Germinal center (tissue), 1 donor: Measurements from ENCODE around the gene KAZN.

Experiments used
- DNase-seq: peaks from one replicate; pipeline ENCODE4 v3.0.0; 2012; ENCODE audit warnings: mixed read lengths, low spot score

Gene KAZN

DNA sequence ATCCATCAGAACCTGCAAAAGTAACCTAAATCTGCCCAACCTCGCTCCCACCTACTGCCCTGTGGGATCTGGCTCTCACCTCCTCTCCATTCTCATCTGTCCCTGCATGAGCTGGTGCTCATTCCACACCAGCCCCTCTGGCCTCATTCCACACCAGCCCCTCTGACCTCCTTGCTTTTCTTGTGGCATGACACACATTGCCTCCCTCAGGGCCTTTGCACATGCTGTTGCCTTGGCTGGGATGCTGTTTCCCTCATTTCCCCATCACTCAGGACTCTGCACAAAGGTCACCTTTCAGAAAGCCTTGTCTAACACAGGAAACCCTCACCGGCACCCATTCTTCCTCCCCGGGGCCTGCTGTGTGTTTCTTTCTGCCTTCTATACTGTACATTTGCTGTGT, 197.1 kb downstream of the KAZN start:
- DNase-seq = no peak

DNA sequence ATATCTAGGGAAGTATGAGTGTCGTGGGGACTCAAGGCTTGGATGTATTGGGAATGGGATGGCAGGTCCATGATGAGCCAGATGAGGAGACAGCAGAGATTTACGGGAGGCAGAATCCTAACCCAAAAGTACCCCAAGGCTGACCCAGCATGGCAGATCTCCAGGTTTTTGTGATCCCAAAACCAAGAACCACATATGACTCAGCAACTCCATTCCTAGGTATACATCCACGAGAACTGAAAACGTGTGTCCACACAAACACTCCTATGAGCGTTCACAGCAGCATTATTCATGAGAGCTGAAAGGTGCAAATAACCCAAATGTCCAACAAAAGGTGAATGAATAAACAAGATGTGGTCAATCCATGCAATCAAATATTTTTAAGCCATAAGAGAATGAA, 201.5 kb downstream of the KAZN start:
- DNase-seq = no peak

DNA sequence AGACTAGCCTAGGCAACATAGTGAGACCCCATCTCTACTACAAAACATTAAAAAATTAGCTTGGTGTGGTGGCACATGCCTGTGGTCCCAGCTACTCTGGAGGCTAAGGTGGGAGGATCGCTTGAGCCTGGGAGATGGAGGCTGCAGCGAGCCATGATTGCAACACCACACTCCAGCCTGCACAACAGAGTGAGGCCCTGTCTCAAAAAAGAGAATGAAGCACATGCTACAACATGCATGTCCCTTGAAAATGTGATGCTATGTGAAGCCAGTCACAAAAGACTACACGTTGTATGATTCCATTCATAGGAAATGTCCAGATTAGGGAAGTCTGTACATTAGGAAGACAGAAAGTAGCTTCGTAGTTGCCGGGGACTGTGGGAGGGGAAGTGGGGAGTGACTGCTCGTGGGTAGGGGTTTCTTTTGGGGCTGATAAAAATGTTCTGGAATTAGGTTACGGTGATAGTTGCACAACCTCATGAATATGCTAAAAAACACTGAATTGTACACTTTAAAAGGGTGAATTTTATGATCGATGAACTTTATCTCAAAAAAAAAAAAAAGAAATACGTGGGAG, 202.1 kb downstream of the KAZN start:
- DNase-seq = no peak

DNA sequence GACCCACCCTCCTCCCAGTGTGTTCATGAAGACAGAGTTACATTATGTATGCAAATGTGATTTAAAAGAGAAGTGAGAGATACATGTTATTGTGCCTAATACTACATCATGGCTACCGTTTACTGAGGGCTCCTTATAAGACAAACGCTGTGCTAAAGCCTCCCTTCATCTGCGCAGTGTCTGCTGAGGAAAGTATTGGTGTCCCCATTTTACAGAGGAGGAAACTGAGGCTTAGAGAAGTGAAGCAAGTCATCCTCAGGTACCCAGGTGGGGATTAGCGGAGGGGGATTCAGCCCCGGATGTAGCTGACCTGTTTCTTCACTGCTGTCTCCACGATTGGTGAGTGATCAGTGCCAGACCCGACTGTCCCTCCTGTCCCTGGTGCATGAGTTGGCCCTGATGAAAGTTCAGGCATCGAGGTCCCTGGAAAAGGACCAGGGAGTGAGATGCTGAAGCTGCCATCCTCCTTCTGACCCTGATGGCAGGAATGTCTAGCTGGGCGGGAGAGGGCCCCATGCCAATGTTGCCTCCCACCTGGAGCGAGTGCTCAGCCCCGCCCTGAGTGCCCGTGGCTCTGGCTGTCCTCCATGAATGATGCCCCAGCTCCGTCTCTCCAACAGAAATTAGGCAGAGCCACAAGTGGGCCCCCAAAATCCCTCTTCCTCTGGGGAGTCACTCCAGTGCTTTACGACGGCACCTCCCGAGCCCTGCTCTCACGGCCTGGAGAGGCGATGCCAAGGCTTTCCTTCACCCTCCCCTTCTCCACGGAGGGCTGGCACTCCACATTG, 204.7 kb downstream of the KAZN start:
- no peak for DNase-seq

DNA sequence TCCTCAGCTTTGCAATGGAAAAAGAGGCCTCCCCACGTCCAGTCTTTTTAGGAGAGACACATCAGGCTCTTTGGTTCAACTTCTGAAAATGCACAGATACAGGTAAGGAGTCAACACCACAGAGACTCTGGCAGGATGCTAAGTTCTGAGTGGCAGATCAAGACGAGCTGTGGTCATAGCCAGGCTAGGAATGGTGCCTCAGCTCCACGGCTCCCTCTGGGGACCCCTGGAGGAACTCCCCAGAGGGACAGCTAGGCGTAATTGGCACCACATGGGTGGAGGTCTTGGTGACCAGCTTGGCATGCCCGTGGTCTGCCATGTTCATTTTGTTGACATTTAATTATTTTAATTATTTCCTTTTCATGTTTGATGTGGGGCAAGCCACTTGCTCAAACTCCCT, 206.1 kb downstream of the KAZN start:
- no peak for DNase-seq

DNA sequence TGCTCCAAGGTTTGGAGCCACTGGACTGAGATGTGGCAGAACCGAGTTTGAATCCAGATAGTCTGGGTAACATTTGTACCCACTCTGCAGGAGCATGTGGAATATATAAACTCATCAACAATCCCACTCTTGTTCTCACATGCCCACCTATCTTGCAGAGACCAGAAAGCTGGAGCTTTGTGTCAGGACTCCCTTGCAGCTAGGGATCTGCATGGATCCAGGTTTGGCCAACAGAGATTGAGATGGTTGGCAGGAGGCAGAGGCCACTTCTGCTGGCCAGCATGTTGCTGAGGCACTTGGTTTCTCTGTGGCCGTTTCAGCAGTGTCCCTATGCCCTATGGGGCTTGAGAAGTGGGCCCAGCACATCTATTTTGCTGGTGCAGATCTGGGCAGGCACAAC, 208.3 kb downstream of the KAZN start:
- no peak for DNase-seq

DNA sequence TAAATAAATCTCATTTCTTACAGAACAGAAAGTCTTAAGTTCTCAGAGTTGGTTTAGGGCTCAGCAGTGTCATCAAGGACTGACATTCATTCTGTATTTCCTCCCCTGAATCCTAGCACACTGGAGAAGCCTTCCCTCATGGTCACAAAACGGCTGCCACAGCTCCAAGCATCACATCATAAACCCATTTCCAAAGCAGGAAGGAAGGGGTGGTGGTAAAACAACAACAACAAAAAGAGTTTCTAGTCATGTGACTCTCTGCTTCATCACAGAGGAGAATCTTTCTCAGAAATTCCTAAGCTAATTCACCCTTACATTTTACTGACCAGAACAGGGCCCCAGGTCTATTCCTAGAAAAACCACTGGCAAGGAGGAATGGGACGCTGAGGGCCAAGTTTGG, 210.3 kb downstream of the KAZN start:
- no peak for DNase-seq

DNA sequence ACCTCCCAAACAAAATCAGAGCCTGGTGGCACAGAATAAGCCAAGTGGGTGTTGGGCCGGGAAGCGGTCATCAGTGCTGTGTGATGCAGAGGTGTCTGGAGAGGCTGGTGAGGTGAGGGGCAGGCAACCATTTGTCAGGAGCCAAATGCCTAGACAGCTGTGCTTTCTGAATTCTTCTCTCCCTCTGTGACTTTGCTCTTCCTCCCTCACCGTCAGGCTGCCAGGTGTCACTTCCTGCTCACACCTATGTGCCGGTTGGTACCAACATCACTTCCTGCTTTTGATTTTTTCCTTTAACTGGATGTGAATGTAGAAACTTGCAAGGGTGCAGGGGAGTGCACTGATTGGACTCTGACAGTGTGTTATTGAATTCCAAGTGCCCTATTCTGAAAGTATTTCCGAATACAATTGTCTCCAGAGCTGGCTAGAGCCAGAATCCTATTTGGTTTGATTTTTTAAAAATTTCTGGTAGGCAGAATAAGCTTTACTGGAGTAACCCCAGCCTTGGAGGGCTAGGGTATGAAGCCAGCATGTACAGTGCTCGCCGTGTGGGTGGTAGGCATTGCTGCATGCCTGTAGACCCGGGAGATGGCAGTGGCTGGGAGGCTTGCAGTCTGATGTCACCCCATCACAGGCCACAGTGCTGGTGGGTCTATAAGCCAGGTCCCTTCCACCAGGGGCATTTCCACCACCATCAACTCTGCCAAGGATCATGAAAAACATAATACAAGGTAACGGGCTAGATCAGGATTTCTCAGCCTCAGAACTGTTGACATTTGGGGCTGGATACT, 210.9 kb downstream of the KAZN start:
- no peak for DNase-seq

DNA sequence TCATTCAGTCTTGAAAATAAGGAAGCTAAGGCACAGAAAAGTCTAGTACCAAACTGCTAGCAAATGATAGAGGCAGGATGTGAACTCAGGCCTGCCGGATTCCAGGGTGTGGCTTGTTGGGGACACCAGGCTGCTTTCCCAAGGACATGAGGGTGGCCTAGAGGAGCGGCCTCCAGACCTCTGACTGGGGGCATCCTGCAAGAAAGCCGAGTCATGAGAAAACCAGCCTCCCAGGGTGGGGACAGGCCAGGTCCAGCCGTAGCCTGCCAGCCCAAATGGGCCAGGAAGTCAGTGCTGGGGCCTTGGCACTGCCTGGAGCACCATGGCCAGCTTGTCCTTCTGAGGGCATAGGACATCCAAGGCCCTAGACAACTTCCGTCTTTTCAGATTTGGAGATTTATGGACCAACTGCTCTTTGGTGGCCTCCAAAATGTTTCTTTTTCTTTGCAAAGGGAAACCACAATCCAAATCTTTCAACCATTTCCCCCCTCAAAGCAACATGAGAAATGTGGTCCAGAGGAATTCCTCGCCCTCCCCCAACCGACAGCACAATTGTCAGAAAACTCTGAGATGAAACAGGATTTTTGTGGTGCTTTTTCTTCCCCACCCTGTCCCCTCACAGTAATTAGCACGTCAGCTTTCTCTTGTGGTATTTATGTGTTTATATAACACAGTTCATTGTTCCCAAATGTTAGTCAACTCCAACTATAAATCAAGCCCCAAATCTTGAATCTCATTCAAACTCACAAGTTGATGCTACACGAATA, 212.3 kb downstream of the KAZN start:
- DNase-seq = no peak

DNA sequence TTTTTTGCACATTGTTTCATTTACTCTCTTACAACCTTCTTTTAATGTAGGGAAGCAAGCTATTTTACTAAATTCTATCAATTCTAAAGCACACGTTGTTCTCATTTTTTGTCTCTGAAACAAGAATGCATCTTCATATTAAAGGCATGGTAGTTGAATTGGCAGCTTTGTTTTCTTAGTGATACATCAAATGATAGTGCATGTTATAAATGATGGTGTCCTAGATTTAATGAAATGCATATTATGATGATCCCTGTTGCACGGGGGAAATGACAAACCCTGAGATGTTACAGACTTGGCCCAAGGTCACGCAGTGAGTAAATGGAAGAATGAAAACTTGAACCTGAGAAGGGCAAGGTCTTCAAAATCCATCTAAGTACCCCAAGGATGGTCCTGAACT, 213.1 kb downstream of the KAZN start:
- no peak for DNase-seq

DNA sequence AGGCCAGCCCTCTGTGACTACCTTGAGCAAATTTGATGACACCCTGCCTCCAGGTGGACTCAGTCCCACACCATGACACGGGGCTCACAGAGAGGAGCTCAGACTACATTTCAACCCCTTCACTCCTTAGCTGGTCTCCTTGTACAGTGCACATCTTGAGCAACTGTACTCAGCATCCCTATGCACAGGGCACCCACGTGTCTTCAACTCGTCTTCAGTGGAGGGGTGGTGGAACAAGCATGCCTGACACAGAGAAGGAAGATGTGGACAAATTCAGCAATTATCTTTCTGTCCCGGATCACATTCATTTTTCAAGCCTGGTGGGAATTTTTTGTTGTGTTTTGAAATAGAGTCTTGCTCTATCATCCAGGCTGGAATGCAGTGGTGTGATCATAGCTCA, 213.7 kb downstream of the KAZN start:
- DNase-seq = no peak

DNA sequence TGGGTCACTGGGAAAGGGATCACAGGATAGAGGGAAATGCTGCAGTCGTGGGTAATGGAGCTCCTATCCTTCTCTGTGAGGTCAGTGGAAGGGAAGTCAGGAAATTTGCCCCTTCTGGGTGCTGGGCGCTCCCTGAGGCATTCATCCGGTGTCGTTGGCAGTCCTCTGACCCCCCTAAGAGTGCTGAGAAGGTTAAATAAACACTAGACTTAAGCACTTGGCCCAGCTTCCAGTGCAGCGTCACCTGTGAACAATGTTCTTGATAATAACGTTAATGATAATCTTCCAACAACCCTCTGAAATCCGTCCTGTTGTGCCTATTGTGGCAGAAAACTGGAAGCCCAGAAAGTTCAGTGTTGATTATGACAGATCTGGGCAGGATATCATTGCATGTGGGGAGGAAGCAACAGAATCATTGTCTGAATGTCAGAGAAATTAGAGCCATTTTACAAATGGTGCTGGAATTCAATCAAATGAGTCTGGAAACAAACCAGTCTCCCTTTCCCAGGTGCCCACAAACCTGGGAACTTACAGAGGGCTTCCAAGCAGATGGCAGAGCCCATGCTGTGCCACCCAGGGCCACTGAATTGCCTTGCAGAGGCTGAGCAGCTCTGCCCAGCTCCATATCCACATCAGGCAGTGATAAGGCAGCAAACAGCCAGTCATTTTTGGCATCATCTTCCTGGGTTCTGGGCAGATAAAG, 216.8 kb downstream of the KAZN start:
- no peak for DNase-seq

DNA sequence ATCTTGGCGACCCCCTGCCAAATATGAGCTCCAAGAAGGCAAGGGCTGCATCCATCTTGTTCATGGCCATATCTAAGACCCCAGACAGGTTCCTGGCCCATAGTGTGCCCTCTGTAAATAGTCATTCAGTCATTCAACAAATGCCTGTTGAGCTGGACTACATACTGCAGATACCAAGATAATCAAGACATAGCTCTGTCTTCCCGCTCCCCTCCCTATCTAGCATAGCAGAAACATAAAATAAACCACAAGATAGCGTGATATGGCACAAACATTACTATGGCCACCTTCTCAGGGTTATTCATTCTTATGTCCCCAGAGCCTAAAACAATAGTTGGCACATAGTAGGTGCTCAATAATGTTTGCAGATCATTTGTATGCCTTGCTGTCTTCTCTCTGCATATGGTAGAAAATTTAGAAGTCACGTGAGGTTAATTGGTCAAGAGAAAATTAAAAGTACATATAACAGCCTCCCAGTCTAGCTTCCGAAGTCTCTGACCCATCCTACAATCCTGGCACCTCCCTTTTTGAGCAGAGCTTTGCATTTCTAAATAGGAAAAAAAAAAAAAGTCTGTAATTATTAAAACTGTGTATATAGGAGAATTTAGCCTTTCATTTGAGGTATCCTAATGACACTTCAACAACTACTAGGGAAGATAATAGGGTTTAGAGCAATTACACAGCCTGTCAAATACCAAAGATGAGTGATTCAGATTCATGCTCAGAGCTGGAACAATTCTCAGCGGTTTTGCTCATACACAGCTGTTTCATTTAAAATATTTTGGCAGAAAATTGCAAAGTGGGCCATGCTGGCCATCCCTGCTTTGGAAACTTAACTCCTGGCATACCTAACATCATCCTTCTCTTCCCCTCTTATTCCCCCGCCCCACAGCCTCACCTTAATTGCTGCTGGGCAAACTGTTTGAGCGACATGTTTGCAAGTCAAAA, 219.0 kb downstream of the KAZN start:
- no peak for DNase-seq

DNA sequence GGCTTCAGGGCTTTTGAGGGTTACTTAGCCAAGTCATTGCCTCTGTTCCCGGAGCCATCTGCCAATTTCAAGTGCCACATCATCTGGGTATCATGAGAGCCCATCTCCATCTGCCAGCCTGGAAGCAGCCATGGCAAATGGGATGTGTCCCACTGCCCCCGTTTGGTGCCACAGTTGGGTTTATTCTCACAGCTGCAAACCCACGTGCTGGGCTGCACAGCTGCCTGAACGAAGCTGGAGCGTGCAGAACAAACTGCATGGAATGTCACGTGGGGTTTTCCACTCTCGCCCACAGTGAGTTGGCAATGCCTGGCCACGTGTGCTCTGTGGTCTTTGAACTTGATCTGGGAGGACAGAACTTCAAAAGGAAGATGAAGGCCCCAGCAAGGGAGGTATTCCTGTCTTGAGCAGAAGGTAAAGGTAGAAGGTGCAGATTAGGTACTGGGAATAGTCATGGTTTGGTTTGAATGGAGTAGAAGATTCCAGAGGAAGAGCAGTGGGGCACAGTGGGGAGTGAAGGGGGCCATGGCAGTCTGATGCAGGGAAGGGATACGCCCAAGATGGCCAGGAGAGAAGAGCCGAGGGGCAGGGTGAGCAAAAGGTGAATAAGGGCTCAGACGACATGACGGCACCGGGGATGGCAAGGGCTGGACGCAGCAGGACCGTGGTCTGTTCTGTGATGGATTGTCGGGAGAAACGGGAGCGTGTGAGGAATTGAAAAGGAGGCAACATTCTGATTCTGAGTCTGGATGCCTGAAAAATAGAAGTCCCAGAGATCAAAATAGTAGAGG, 222.0 kb downstream of the KAZN start:
- no peak for DNase-seq

DNA sequence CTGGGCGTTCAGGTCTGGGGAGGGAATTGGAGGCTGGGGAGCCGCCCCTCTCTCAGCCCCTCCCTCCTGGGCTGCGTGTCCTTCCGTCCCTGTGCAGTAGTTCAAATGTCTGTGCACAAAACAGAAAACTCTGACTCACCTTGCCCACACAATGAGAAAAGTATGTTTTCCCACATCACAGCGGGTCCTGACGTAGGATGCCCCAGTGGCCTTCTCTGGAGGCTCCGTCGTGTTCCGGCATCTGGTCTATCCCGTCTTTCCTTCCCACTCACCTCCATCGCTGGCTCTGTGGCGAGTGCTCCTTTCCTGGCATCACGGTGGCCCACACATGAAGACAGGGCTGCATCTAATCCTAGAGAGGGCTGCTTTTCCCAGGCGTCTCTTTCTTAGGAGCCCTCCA, 224.0 kb downstream of the KAZN start:
- no peak for DNase-seq

DNA sequence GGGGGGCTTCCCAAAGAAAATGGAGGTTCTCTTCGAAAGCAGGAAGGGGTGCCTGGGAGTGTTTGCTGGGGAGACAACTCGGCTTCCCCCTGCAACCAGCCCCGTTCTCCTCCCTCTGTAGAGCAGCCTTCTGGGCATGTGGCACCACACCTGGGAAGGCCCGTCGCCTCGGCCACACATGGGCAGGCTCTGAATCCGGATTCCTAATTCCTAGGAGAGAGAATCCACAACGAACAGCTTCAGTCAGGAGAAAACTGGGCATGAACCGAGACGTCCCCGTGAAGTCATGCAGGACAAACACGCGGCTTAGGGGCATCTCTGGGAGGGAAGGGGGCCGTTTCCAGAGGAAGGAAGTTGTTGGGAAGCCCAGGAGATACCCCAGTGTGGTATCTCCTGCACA, 224.5 kb downstream of the KAZN start:
- DNase-seq = no peak

DNA sequence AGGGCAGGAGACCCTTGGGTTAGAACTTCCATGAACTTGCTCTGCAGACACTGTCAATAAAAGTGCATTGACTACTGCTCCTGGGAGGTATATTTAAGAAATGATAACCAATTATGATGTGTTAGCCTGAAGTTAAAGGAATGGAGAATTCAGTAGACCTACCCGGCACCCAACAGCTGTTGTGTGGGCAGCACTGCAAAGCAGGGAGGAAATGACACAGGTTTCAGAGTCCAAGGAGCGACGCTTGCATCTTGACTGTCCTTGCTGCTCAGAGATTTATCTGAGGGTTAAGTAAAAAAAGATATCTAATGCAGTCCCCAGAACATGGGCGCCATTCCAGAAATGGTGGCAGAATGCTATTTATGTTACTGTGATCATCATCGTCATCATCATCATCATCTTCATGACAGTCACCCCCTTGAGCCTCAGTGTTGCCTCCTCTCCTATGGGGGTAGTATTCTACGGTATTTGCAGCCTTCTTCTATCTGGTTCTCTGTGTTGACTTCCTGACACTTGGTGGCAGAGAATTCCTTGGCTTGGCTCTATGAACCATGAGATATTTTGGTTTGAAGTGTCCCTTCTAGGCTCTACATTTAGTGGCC, 225.9 kb downstream of the KAZN start:
- DNase-seq = no peak

DNA sequence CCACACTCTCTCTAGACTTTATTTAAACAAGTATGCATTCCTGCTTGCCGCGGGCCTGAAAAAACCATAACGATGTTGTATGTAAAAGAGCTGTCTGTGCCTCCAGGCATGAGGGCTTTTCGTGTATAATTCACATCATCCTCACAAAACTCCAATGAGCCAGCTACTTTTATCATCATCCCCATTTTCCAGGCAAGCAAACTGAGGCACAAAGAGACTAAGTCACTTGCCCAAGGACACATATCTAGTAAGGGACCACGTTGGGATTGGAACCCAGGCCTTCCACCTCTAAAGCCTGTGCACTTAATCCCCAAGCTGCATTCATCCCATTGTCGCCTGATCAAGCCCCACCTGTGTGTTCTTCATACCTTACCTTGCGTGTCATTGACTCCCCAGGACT, 226.9 kb downstream of the KAZN start:
- no peak for DNase-seq

DNA sequence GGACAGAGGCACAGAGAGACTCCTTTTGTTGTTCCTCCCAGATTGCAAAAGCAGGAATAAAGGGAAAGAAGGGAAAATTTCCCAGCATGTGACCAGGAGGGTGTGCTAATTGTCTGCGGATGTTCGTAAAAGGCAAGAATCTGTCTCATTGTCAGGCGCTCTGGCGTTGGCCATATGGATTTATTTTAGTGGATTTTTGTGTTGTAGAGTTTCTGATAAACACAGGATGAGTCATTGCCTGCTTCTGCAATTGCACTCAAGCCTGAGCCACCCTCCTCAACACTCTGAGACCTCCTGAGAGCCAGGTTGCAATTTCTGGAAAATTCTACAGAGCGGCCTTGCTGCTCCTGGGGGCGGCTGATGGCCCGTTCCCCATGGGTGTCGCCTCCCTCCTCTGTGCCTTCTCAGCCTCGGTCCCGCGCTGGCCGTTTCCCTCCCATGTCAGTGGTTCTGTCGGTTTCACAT, 227.7 kb downstream of the KAZN start:
- no peak for DNase-seq
